ENCODE data around the gene SLC4A2.

The SLC4A2 gene

GRCh38 chr7:151118108-151119054 is 59.0 kb downstream of the SLC4A2 start:
- no peak for DNase-seq

GRCh38 chr7:151119055-151119415 is 59.6 kb downstream of the SLC4A2 start:
- DNase-seq, result no peak

- no peak for DNase-seq
Measured at GRCh38 chr7:151119902-151120301, 60.5 kb downstream of the SLC4A2 start.

GRCh38 chr7:151120896-151121295 is 61.5 kb downstream of the SLC4A2 start:
- no peak for DNase-seq

- DNase-seq, result no peak
Measured at GRCh38 chr7:151121380-151122170, 62.2 kb downstream of the SLC4A2 start.

- no peak for DNase-seq
Measured at GRCh38 chr7:151122276-151122675, 62.9 kb downstream of the SLC4A2 start.

GRCh38 chr7:151122796-151123157 is 63.4 kb downstream of the SLC4A2 start:
- no peak for DNase-seq

GRCh38 chr7:151123158-151123821 is 63.9 kb downstream of the SLC4A2 start:
- DNase-seq, result no peak

- DNase-seq, result peak; percentile 91
Measured at GRCh38 chr7:151123822-151124464, 64.6 kb downstream of the SLC4A2 start.

- DNase-seq, result no peak
Measured at GRCh38 chr7:151124481-151124880, 65.1 kb downstream of the SLC4A2 start.

GRCh38 chr7:151124899-151125399 is 65.6 kb downstream of the SLC4A2 start:
- DNase-seq, result no peak

GRCh38 chr7:151125470-151125845 is 66.1 kb downstream of the SLC4A2 start:
- DNase-seq, result no peak

- no peak for DNase-seq
Measured at GRCh38 chr7:151125846-151126481, 66.6 kb downstream of the SLC4A2 start.

Data from stimulated activated CD8-positive, alpha-beta memory T cell treated with anti-CD3 and anti-CD28 coated beads, Interleukin-4, amount 100 ng/mL, for 48 hours (primary cell).